WERI-Rb-1 (cell line): ENCODE results near the gene DENND1A.
"Not testable (repeated sequence)": the region's sequence is repeated elsewhere in the genome, so short reads cannot be mapped to it uniquely, and the experiment has no call there.

ENCODE experiments used
- DNase-seq: peaks from one replicate; pipeline ENCODE4 v3.0.0-alpha.2; 2020
- H3K27ac ChIP-seq: fragments of 250-450 bp; sonication (Bioruptor Pico); 2 replicates; pipeline ENCODE4 v1.5.1; 2020; ENCODE audit warnings: mild to moderate bottlenecking, moderate library complexity
- H3K27me3 ChIP-seq: fragments of 250-450 bp; sonication (Bioruptor Pico); 2 replicates; pipeline ENCODE4 v1.5.1; 2021; ENCODE audit warnings: mild to moderate bottlenecking, low read depth, moderate library complexity; ENCODE audit not compliant: insufficient read depth, severe bottlenecking
- H3K36me3 ChIP-seq: fragments of 250-450 bp; sonication (Bioruptor Pico); 2 replicates; pipeline ENCODE4 v1.5.1; 2020; ENCODE audit warnings: mild to moderate bottlenecking, moderate library complexity
- H3K4me3 ChIP-seq: 2 replicates; pipeline ENCODE4 v1.5.1; 2011; ENCODE audit warnings: low read depth, mild to moderate bottlenecking, control low read depth, low read length
- H3K9me3 ChIP-seq: fragments of 250-450 bp; sonication (Bioruptor Pico); 2 replicates; pipeline ENCODE4 v1.5.1; 2021; ENCODE audit warnings: mild to moderate bottlenecking, moderate library complexity; ENCODE audit not compliant: severe bottlenecking
- CTCF ChIP-seq: IDR thresholded peaks from 2 replicates; pipeline ENCODE4 v1.5.1; 2011; ENCODE audit warnings: low read depth, mild to moderate bottlenecking, control low read depth, inconsistent platforms, low read length

Gene DENND1A

DNA sequence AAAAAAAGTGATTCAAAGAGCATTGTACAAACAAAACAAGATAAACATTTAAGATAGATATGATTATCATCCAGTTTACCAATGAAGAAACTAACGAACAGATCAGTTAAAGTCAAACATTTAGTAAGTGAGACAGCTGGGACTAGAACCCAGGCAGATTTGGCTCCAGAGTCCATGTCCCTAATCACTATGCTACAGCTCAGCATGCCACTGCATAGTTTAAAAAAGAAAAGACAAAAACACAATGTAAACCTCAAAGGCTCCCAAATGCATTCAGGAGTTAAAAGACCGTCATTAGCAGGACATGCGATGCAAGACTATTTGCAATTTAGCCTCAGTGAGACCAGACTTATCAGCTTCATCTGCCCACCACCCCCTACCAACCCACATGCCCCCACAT is 36.8 kb downstream of the DENND1A start:
- H3K27ac ChIP-seq: no peak overlapping the region
- no peak overlapping the region for H3K4me3 ChIP-seq
- H3K9me3 ChIP-seq: no peaks in the 10 kb centered on the region

DNA sequence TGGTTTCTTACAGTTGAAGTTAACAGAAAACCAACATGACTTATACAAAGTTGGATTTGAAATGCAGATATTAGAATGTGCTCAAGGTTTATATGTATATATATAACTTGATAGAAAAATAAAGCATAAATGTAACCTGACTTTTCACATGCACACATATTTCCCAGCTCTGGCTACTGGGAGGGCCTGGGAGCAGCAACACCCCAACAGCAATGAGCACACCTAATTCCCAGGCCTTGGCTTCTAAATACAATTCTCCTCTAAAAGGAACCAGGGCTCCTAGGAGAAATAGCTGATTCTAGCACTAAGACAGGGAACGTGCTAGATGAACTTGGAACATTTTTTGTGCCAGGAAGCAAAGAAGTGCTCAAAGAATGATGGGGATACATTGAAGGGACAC is 42.1 kb downstream of the DENND1A start:
- Histone ChIP-seq H3K4me3 (no peak overlapping the region), H3K36me3 (no peaks in the 10 kb centered on the region), H3K27me3 (no peaks in the 10 kb centered on the region), H3K27ac (no peak overlapping the region), H3K9me3 (no peaks in the 10 kb centered on the region)
- no peak for DNase-seq
- TF ChIP-seq CTCF: no peak

More for the DNA sequence above, 36.8 kb downstream of the DENND1A start:
- DNase-seq: no peak
- TF ChIP-seq CTCF: no peak
- Histone ChIP-seq H3K27me3 (no peaks in the 10 kb centered on the region), H3K36me3 (no peaks in the 10 kb centered on the region)

DNA sequence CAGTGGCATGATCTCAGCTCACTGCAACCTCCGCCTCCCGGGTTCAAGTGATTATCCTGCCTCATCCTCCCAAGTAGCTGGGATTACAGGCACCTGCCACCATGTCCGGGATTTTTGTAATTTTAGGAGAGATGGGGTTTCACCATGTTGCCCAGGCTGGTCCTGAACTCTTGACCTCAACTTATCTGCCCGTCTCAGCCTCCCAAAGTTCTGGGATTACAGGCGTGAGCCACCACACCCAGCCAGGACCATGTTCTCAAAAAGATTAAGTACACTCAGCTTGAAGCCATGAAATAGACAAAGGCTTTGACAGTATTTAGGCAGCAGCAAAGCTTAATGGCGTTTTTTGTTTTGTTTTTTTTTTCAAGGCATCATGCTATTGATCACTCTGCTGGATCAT is 44.1 kb downstream of the DENND1A start:
- not testable (repeated sequence) for H3K4me3 ChIP-seq, H3K36me3 ChIP-seq, H3K27me3 ChIP-seq, DNase-seq, H3K9me3 ChIP-seq, H3K27ac ChIP-seq

GRCh38 chr9:123883634-123884033 is 46.3 kb downstream of the DENND1A start:
- no peaks in the 10 kb centered on the region for H3K9me3 ChIP-seq
- no peak overlapping the region for H3K27ac ChIP-seq
- no peak for TF ChIP-seq CTCF
- DNase-seq: no peak
- H3K27me3 ChIP-seq: no peaks in the 10 kb centered on the region
- no peak overlapping the region for H3K4me3 ChIP-seq
- H3K36me3 ChIP-seq: peaks cover 2% of the 10 kb centered on the region; the same call in 1 of the 2 replicates

DNA sequence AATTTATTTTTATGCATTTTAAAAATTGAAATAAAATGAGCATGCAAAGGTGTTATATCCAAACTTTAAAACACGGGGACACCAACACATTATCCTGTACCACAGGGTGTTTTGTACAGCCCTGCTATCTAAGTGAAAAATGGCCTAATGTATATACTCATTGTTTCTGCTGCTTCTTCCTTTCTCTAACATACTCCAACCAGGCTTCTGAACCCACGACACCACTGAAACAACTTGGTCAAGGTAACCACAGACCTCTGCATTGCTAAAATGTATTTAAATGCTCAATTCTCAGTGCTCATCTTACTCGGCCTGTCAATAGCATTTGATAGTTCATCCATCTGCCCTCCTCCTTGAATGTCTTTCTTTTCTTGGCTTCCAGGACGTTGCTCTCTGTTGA is 48.3 kb downstream of the DENND1A start:
- H3K27me3 ChIP-seq: no peaks in the 10 kb centered on the region
- no peak overlapping the region for H3K27ac ChIP-seq
- TF ChIP-seq CTCF: no peak
- H3K9me3 ChIP-seq: no peaks in the 10 kb centered on the region
- no peak overlapping the region for H3K4me3 ChIP-seq
- DNase-seq: no peak
- H3K36me3 ChIP-seq: peaks cover 15% of the 10 kb centered on the region

- DNase-seq: no peak
- Histone ChIP-seq H3K27me3 (no peaks in the 10 kb centered on the region), H3K9me3 (no peaks in the 10 kb centered on the region), H3K27ac (no peak overlapping the region), H3K4me3 (no peak overlapping the region), H3K36me3 (peaks cover 22% of the 10 kb centered on the region)
- TF ChIP-seq CTCF: no peak
Measured at GRCh38 chr9:123880420-123880819, 49.5 kb downstream of the DENND1A start.
